Activated T-cell treated with anti-CD3 and anti-CD28 coated beads for 48 hours (primary cell): ENCODE data around the gene ATAD5.
"Not testable (repeated sequence)": the region's sequence is repeated elsewhere in the genome, so short reads cannot be mapped to it uniquely, and the experiment has no call there.

Experiments used
- DNase-seq: peaks from one replicate; pipeline ENCODE4 v3.0.0-alpha.2; 2020; ENCODE audit warnings: low read depth

ATAD5 gene

GRCh38 chr17:30831663-30832437, at the start of gene ATAD5:
Gene ATAD5 (plus strand): TSS chr17:30831966. CDS start chr17:30832348, 382 bp downstream.
- peak; percentile 86 for DNase-seq

DNA sequence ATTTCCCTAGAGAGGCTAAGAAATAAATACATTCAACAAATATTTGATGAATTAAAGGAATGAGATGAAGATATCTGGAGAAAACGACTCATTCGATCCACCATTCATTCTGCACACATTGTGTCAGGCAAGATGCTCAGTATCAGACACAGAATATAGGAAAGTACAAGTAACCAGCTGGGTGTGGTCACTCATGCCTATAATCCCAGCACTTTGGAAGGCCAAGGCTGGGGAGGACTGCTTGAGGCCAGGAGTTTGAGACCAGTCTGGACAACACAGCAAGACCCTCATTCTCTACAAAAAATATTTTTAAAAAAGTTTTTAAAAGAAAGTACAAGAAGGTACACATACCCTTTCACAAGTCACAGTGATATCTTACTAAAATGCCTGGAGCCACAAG, 49.6 kb upstream of the ATAD5 start:
- no peak for DNase-seq

- no peak for DNase-seq
Measured at GRCh38 chr17:30788918-30789317, 42.8 kb upstream of the ATAD5 start.

GRCh38 chr17:30790279-30790678, 41.5 kb upstream of the ATAD5 start:
- no peak for DNase-seq

- DNase-seq = no peak
Measured at GRCh38 chr17:30793282-30793977, 38.3 kb upstream of the ATAD5 start.

DNA sequence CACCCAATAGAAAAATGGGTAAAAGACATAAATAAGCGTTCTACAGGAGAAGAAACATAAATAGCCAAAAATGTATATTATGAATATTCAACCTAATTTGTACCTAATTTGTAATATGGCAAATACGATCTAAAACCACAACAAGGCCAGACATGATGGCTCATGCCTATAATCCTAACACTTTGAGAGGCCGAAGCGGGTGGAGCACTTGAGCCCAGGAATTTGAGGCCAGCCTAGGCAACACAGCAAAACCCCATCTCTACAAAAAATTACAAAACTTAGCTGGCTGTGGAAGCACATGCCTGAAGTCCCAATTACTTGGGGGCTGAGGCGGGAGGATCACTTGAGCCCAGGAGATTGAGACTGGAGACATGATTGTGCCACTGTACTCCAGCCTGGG, 37.4 kb upstream of the ATAD5 start:
- DNase-seq = no peak

GRCh38 chr17:30796016-30796415, 35.8 kb upstream of the ATAD5 start:
- DNase-seq = no peak

DNA sequence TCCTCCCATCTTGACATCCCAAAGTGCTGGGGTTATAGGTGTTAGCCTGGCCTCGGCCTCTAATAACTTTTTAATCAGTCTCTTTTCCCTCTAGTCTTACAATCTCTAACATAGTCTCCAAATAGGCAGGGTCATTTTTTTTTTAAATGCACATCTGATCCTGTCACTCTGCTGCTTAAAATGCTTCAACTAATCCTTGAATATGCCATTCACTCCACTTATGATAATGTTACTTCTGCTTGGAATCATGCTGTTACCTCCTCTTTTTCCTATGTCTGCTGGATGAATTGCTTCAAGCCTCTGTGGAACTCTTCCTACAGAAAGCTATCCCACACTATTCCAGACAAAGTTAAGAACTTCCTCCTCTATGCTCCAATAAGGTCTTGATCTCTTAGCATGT, 30.1 kb upstream of the ATAD5 start:
- no peak for DNase-seq

DNA sequence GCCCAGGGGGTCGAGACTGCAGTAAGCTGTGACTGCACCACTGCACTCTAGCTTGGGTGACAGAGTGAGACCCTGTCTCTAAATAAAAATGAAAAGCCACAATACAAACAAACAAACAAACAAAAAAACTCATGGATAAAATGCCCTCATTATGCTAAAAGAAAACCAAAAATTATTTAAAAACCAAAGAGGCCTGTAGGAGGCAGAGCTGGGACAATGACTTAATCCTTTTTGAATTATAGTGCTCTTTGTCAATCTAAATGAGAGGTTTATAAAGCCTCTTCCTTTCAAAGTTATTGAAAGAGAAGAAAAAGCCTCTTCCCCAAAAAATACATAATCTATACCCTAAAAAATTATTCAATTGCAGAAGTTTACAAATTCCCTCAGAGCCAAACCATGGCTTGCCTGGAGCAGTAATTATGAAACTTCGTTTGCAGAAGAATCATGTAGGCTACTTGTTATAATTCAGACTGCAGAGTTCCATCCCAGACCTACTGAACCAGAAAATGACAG, 25.8 kb upstream of the ATAD5 start:
- DNase-seq = no peak

- DNase-seq = no peak
Measured at GRCh38 chr17:30807896-30808295, 23.9 kb upstream of the ATAD5 start.

DNA sequence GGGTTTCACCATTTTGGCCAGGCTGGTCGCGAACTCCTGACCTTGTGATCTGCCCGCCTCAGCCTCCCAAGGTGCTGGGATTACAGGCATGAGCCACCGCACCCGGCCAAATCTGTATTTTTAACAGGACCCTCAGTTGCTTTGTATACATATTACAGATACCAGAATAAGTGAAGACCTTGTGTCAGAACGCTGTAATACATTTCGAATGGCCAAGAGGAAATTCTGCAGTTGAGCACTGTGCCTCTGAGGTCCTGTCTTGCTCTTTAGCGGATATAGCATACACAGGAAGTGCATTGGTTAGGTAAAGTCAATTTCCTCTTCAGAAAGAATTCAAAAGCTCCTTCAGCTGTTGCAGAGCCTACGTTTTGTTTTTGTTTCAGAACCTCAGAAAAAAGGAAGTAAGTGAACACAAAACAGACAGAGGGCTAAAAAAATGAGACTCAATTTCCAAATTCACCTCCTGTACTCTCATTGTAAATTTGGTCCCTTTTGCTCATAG, 22.9 kb upstream of the ATAD5 start:
- no peak for DNase-seq

GRCh38 chr17:30809867-30810266, 21.9 kb upstream of the ATAD5 start:
- no peak for DNase-seq

- no peak for DNase-seq
Measured at GRCh38 chr17:30812218-30813177, 19.3 kb upstream of the ATAD5 start.

DNA sequence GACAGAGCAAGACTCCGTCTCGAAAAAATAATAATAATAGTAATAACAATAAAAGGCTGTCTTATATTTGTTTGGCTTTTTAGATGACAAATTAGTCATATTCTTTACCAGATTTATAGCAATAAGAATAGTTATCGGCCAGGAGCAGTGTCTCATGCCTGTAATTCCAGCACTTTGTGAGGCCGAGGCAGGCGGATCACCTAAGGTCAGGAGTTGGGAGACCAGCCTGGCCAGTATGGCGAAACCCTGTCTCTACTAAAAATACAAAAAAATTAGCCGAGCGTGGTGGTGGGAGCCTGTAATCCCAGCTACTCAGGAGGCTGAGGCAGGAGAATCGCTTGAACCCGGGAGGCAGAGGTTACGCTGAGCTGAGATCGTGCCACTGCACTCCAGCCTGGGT, 17.5 kb upstream of the ATAD5 start:
- DNase-seq = not testable (repeated sequence)

- DNase-seq = not testable (repeated sequence)
Measured at GRCh38 chr17:30814860-30815259, 16.9 kb upstream of the ATAD5 start.

- no peak for DNase-seq
Measured at GRCh38 chr17:30816165-30816564, 15.6 kb upstream of the ATAD5 start.

DNA sequence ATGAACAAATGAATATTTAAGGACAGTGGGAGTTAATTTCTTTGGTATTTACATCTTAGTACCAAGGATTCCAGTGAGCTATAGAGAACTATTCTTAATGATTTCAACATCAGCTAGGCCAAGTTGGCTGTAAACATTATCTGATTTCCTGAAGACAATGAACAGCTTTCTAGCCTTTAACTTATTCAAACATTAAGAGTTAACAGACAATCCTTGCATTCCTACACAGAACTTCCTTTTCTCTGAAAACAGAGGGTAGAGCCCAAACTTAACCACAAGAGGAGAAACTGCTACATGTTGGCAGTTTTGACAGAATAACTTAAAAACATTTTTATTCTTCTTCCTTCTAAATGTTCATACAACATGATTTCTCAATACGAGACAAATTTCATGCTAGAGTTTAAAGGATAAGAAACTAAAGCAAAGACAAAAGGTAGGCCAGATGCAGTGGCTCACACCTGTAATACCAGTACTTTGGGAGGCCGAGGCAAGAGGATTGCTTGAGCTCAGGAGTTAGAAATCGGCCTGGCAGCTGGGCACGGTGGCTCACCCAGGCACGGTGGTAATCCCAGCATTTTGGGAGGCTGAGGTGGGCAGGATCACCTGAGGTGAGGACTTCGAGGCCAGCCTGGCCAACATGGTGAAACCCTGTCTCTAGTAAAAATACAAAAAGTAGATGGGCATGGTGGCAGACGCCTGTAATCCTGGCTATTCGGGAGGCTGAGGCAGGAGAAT, 11.6 kb upstream of the ATAD5 start:
- DNase-seq = no peak

DNA sequence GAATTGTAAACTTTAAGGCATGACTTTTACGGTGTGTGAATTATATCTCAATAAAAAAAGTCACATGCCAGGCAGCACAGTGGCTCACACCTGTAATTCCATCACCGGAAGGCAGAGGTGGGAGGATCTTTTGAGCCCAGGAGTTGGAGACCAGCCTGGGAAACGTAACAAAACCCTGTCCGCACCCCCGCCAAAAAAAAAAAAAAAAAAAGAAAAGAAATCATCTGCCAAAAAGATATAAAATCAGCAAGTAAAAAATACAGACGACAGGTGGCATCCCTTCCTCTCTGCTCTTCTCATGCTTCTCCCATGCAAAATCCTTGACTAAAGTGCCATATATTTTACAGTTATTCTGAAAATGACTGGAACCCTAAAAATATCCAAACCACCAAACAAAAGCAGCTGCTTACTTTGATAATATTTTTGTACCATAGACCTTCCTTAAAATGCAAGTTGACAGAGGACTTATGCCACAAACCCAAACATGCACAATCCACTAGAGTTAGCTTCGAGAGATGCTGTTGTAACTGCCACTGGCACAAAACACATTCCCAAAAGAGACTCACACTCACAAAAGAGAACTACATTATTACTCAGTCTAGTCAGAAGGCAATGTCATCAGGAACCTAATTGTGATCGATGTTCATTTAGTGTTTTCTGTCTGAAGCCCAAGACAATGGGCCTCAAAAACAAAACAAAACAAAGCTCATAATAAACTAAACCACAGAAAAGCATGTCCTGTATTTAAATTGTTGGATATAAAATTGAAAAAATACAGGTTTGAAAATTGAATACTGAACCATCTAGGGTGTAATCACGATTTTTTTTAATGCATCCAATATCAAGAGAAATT, 9.7 kb upstream of the ATAD5 start:
- no peak for DNase-seq

GRCh38 chr17:30822919-30823318, 8.8 kb upstream of the ATAD5 start:
- not testable (repeated sequence) for DNase-seq

DNA sequence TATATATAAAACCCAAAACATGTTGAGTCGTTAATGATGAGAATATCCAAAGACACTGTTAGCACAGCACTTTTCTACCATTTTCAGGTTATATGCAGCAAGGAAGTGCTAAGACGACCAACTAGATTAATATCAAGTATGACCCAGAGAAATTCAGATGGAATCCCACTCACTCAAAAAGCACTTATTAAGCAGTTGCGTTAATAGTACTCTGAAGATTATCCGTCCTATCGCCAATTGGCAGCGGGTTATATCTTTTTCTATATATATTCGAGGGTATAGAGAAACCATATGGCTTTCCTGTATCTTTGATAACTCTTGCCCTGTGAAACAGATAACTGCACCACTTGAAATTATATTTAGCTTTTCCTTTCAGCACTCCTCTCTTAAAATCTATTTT, 8.3 kb upstream of the ATAD5 start:
- no peak for DNase-seq
